Kidney (tissue), 14 donors: ENCODE results near the gene AGPAT4. TPM values are rescaled to one million over a fixed set of nuclear protein-coding genes. Genes with fewer than 3 reads are reported as not detected.

Experiments
- DNase-seq, 5 donors: peaks; one replicate each; pipeline ENCODE4 v3.0.0-alpha.2; 2013 to 2020
- FAIRE-seq: peaks from 2 replicates; lab custom pipeline; 2012; peaks lifted over from hg19 to GRCh38; lab: Jason Lieb, UNC
- H3K27ac ChIP-seq, 2 donors: one replicate each; pipeline ENCODE4 v1.7.0; 2013; ENCODE audit warnings: low read depth in 2 of 2, low read length in 2 of 2, inconsistent platforms in 1 of 2
- H3K27me3 ChIP-seq: one replicate; pipeline ENCODE4 v1.7.1; 2013; ENCODE audit warnings: low read length, inconsistent platforms; ENCODE audit not compliant: control insufficient read depth, insufficient read depth
- H3K36me3 ChIP-seq, 3 donors: one replicate each; pipeline versions ENCODE4 v1.7.0 to v1.7.1; 2013; ENCODE audit warnings: low read length in 3 of 3, control low read depth in 1 of 3, inconsistent platforms in 1 of 3; ENCODE audit not compliant: insufficient read depth in 3 of 3, control insufficient read depth in 2 of 3
- H3K4me1 ChIP-seq, 3 donors: one replicate each; pipeline versions ENCODE4 v1.7.0 to v1.7.1; 2013; ENCODE audit warnings: low read length in 3 of 3, inconsistent platforms in 1 of 3, low read depth in 1 of 3; ENCODE audit not compliant: control insufficient read depth in 2 of 3, insufficient read depth in 2 of 3
- H3K4me3 ChIP-seq, 3 donors: one replicate each; pipeline versions ENCODE4 v1.7.0 to v1.8.1; 2013; ENCODE audit warnings: low read length in 3 of 3, control low read depth in 1 of 3, inconsistent platforms in 1 of 3
- H3K9ac ChIP-seq, 3 donors: one replicate each; pipeline versions ENCODE4 v1.7.0 to v1.7.1; 2013; ENCODE audit warnings: low read length in 3 of 3, control low read depth in 1 of 3, inconsistent platforms in 1 of 3
- H3K9me3 ChIP-seq, 3 donors: one replicate each; pipeline versions ENCODE4 v1.7.0 to v1.7.1; 2013; ENCODE audit warnings: low read length in 3 of 3, control low read depth in 1 of 3, inconsistent platforms in 1 of 3; ENCODE audit not compliant: control insufficient read depth in 2 of 3, insufficient read depth in 1 of 3
- CTCF ChIP-seq: IDR thresholded peaks from 3 replicates; pipeline ENCODE4 v1.5.1; 2012; ENCODE audit warnings: mild to moderate bottlenecking, moderate library complexity, borderline replicate concordance; ENCODE audit not compliant: insufficient read depth; ENCODE audit errors: extremely low read depth
- intact Hi-C: fragments of 100-400 bp; cut with DNase I; formaldehyde crosslinking; loops from one replicate; pipeline ENCODE4 v1.11.1; 2022
- polyA plus RNA-seq: library from polyadenylated mRNA; stranded (reverse); fragments of 350-450 nt; fragmentation: Illumina TruSeq; extraction: RNeasy Lipid Tissue Mini Kit (QIAGEN cat#74804); gene quantifications from one replicate; pipeline ENCODE4 v1.2.3, GENCODE V29; 2014; ENCODE audit warnings: low read depth, low replicate concordance; ENCODE audit not compliant: insufficient read depth
- total RNA-seq: library from RNA; stranded (reverse); fragmentation: NEBNext Ultra II Directional; extraction: Animal tissue kit (Norgen Biotek cat#: 25700); gene quantifications from one replicate; pipeline ENCODE4 v1.2.1, GENCODE V29; 2021
- donor health status: control.
- donor health status: control.
- donor health status: control.
- donor health status: control.
- donor health status: control.
- donor health status: DM: yes; HTN: yes; CAD: no.
- donor health status: Normal renal cell carcinoma (clear cell type).

AGPAT4 gene
- total and polyA plus RNA-seq, 2 donors from 2014 or later, result 3.3 to 12.3 TPM

- no peak for DNase-seq
- Histone ChIP-seq H3K27ac (no peak overlapping the region), H3K9me3 (peaks cover 0 to 4% (median 3%) of the 10 kb centered on the region in 3 donors), H3K9ac (no peak overlapping the region), H3K4me3 (no peak overlapping the region), H3K36me3 (no peaks in the 10 kb centered on the region), H3K27me3 (no peaks in the 10 kb centered on the region), H3K4me1 (no peaks in the 10 kb centered on the region)
- intact Hi-C loops, result no loop called here
- no peak for FAIRE-seq
- TF ChIP-seq CTCF, result no peak
Observed at GRCh38 chr6:161191007-161191406, 82.9 kb downstream of the AGPAT4 start.

DNA sequence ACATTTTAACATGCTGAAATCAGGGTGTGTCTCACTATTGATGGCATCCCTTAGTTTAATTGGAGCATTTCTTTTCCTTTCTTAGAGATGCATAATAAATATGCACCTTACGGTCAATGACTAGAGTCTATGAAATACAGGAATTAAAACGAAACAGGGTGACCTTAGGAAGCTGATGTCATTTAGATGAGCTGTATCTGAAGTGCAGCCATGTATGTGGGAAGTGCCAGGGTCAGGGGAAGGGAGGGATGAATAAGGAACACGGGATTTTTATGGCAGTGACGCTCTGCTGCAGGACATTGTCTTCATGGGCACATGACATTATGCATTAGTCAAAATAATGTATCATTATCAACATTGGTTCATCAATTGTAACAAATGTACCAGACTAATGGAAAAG is 84.0 kb downstream of the AGPAT4 start:
- no peaks in the 10 kb centered on the region for H3K27me3 ChIP-seq
- H3K4me1 ChIP-seq, result no peaks in the 10 kb centered on the region
- H3K36me3 ChIP-seq, result no peaks in the 10 kb centered on the region
- TF ChIP-seq CTCF, result no peak
- H3K9ac ChIP-seq, result no peak overlapping the region
- DNase-seq (no peak), FAIRE-seq (no peak)
- intact Hi-C loops, result no loop called here
- H3K4me3 ChIP-seq, result no peak overlapping the region
- no peak overlapping the region for H3K27ac ChIP-seq
- peaks cover 0 to 4% (median 3%) of the 10 kb centered on the region in 3 donors for H3K9me3 ChIP-seq

DNA sequence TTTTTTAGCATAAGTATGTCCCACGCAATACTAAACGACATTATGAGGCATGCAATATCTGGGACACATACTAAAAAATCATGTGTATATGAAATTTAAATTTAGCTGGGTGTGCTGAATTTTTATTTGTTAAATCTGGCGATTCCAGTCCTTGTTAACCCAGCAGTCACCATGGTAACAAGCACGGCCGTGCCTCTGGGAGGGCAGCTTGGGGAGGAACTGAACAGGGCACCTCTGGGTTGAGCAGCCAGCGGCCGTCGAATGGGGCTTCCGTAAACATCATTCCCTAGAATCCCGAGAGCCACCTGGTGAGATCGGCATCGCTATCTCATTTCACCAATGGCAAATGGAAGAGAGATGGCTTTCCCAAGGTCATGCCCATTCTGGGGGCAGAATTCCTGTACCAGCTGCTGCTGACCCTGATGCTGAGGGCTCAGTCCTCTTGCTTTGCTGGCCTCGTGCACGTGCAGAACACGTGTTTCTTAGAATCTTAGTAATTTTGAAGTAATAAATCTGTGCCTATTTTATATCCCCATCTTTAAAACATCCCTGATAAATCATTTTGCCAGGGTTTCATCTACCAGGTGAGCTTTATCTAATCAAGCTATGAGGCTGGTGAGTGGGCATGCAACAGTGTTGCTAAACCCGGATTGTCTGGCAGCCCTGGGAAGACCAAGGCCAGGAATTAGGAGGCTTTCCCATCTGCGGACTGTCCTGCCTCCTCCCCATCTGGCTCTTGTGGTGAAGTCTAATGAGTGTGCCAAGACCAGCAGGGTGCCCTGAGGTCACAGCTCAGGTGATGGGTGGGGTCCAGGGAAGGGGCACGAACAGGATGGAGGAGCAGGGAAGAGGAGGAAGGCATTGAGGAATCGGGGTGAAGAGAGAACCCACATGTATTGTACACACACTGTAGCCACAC is 85.1 kb downstream of the AGPAT4 start:
- Histone ChIP-seq H3K4me1 (no peaks in the 10 kb centered on the region), H3K27me3 (no peaks in the 10 kb centered on the region), H3K4me3 (no peak overlapping the region), H3K9me3 (peaks cover 0 to 4% (median 0%) of the 10 kb centered on the region in 3 donors), H3K27ac (no peak overlapping the region), H3K9ac (no peak overlapping the region), H3K36me3 (no peaks in the 10 kb centered on the region)
- TF ChIP-seq CTCF, result no peak
- intact Hi-C loops, result no loop called here
- DNase-seq (no peak), FAIRE-seq (no peak)
